Measurements from ENCODE around the gene PCNT. TPM values are rescaled to one million over a fixed set of nuclear protein-coding genes. Genes with fewer than 3 reads are reported as not detected.
A peak's percentile ranks its signal among the peaks of the same experiment; 100 is the strongest.
"Not testable (repeated sequence)": the region's sequence is repeated elsewhere in the genome, so short reads cannot be mapped to it uniquely, and the experiment has no call there.

Gene PCNT
- total and polyA plus RNA-seq, 4 experiments from 2014 or later, result 2.0 to 52.1 (median 36.1) TPM

GRCh38 chr21:46304955-46305354 lies 19.0 kb upstream of the PCNT start:
- peaks cover 0 to 3% (median 0%) of the 10 kb centered on the region in 4 donors for H3K4me1 Mint-ChIP-seq
- Histone ChIP-seq H3K27me3 (ENCODE audit: insufficient read depth, low read length) (no peaks in the 10 kb centered on the region), H3K4me1 (ENCODE audit: insufficient read depth, low read length) (no peaks in the 10 kb centered on the region), H3K36me3 (ENCODE audit: insufficient read depth, low read length) (no peaks in the 10 kb centered on the region), H3K4me3 (ENCODE audit: low read length in 2 of 2) (no peak overlapping the region), H3K27ac (ENCODE audit: low read depth, low read length) (no peak overlapping the region), H3K9me3 (ENCODE audit: control insufficient read depth in 1 of 2, low read length in 2 of 2) (no peaks in the 10 kb centered on the region)
- H3K4me3 Mint-ChIP-seq, result no peak overlapping the region
- H3K27ac Mint-ChIP-seq, result peak overlapping the region in 1 of 7 donors; percentile 70
- POLR2A ChIA-PET (ENCODE audit: partially characterized antibody), result no interaction called here
- intact Hi-C loops (cut with micrococcal nuclease), result no loop called here
- H3K27me3 Mint-ChIP-seq, result no peaks in the 10 kb centered on the region
- no peaks in the 10 kb centered on the region for H3K9me3 Mint-ChIP-seq
- CTCF ChIA-PET (ENCODE audit: partially characterized antibody), result no interaction called here
- peak in 3 of 5 donors; percentile 12 to 56 (median 43) for DNase-seq
- H3K36me3 Mint-ChIP-seq, result peaks cover 2 to 10% of the 10 kb centered on the region in 2 donors

GRCh38 chr21:46307625-46308024 lies 16.3 kb upstream of the PCNT start:
- Mint-ChIP-seq H3K4me1 (peaks cover 0 to 3% (median 0%) of the 10 kb centered on the region in 4 donors), H3K27ac (peak overlapping the region in 1 of 7 donors; percentile 42), H3K27me3 (no peaks in the 10 kb centered on the region), H3K36me3 (peaks cover 2 to 10% of the 10 kb centered on the region in 2 donors), H3K4me3 (no peak overlapping the region), H3K9me3 (no peaks in the 10 kb centered on the region)
- DNase-seq, result no peak
- no peak overlapping the region for H3K4me3 ChIP-seq (ENCODE audit: low read length in 2 of 2)
- CTCF ChIA-PET (ENCODE audit: partially characterized antibody), result no interaction called here
- intact Hi-C loops (cut with micrococcal nuclease), result no loop called here
- no peaks in the 10 kb centered on the region for H3K9me3 ChIP-seq (ENCODE audit: control insufficient read depth in 1 of 2, low read length in 2 of 2)
- no peaks in the 10 kb centered on the region for H3K36me3 ChIP-seq (ENCODE audit: insufficient read depth, low read length)
- H3K27me3 ChIP-seq (ENCODE audit: insufficient read depth, low read length), result no peaks in the 10 kb centered on the region
- no peak overlapping the region for H3K27ac ChIP-seq (ENCODE audit: low read depth, low read length)
- no peaks in the 10 kb centered on the region for H3K4me1 ChIP-seq (ENCODE audit: insufficient read depth, low read length)
- POLR2A ChIA-PET (ENCODE audit: partially characterized antibody), result no interaction called here

- ChIA-PET CTCF (ENCODE audit: partially characterized antibody) (no interaction called here), POLR2A (ENCODE audit: partially characterized antibody) (no interaction called here)
- Mint-ChIP-seq H3K4me3 (no peak overlapping the region), H3K27ac (peak overlapping the region in 1 of 7 donors; percentile 60), H3K36me3 (peaks cover 2 to 7% of the 10 kb centered on the region in 2 donors), H3K9me3 (no peaks in the 10 kb centered on the region), H3K4me1 (peaks cover 0 to 3% (median 0%) of the 10 kb centered on the region in 4 donors), H3K27me3 (no peaks in the 10 kb centered on the region)
- Histone ChIP-seq H3K27ac (ENCODE audit: low read depth, low read length) (no peak overlapping the region), H3K9me3 (ENCODE audit: control insufficient read depth in 1 of 2, low read length in 2 of 2) (no peaks in the 10 kb centered on the region), H3K36me3 (ENCODE audit: insufficient read depth, low read length) (no peaks in the 10 kb centered on the region), H3K27me3 (ENCODE audit: insufficient read depth, low read length) (no peaks in the 10 kb centered on the region), H3K4me1 (ENCODE audit: insufficient read depth, low read length) (no peaks in the 10 kb centered on the region), H3K4me3 (ENCODE audit: low read length in 2 of 2) (no peak overlapping the region)
- DNase-seq, result no peak
- intact Hi-C loops (cut with micrococcal nuclease), result no loop called here
These were observed 15.5 kb upstream of the PCNT start for GRCh38 chr21:46308431-46308830.

- H3K36me3 ChIP-seq (ENCODE audit: insufficient read depth, low read length); H3K36me3 Mint-ChIP-seq; H3K4me3 ChIP-seq (ENCODE audit: low read length in 2 of 2); DNase-seq; H3K27ac ChIP-seq (ENCODE audit: low read depth, low read length); H3K4me3 Mint-ChIP-seq; H3K27me3 ChIP-seq (ENCODE audit: insufficient read depth, low read length); intact Hi-C loops (cut with micrococcal nuclease); POLR2A ChIA-PET (ENCODE audit: partially characterized antibody); H3K4me1 Mint-ChIP-seq; H3K27me3 Mint-ChIP-seq; H3K27ac Mint-ChIP-seq; H3K9me3 Mint-ChIP-seq; H3K4me1 ChIP-seq (ENCODE audit: insufficient read depth, low read length); H3K9me3 ChIP-seq (ENCODE audit: control insufficient read depth in 1 of 2, low read length in 2 of 2): not testable (repeated sequence)
- CTCF ChIA-PET (ENCODE audit: partially characterized antibody), result interaction anchor here (1.6 kb wide), 1 partner anchor 13 kb away, joined by 3 read pairs; the partner anchor contains the start of gene C21orf58
These were observed 13.7 kb upstream of the PCNT start for GRCh38 chr21:46310260-46310659.

GRCh38 chr21:46311568-46311967 lies 12.4 kb upstream of the PCNT start:
- H3K27ac ChIP-seq (ENCODE audit: low read depth, low read length), result no peak overlapping the region
- no peaks in the 10 kb centered on the region for H3K36me3 ChIP-seq (ENCODE audit: insufficient read depth, low read length)
- Mint-ChIP-seq H3K27ac (no peak overlapping the region), H3K9me3 (no peaks in the 10 kb centered on the region), H3K36me3 (peaks cover 0 to 2% of the 10 kb centered on the region in 2 donors), H3K27me3 (no peaks in the 10 kb centered on the region), H3K4me3 (no peak overlapping the region), H3K4me1 (peaks cover 0 to 1% (median 0%) of the 10 kb centered on the region in 4 donors)
- POLR2A ChIA-PET (ENCODE audit: partially characterized antibody), result no interaction called here
- intact Hi-C loops (cut with micrococcal nuclease), result no loop called here
- DNase-seq, result no peak
- H3K4me1 ChIP-seq (ENCODE audit: insufficient read depth, low read length), result no peaks in the 10 kb centered on the region
- H3K4me3 ChIP-seq (ENCODE audit: low read length in 2 of 2), result no peak overlapping the region
- CTCF ChIA-PET (ENCODE audit: partially characterized antibody), result no interaction called here
- H3K9me3 ChIP-seq (ENCODE audit: control insufficient read depth in 1 of 2, low read length in 2 of 2), result no peaks in the 10 kb centered on the region
- H3K27me3 ChIP-seq (ENCODE audit: insufficient read depth, low read length), result no peaks in the 10 kb centered on the region

- H3K36me3 ChIP-seq (ENCODE audit: insufficient read depth, low read length), result no peaks in the 10 kb centered on the region
- CTCF ChIA-PET (ENCODE audit: partially characterized antibody), result no interaction called here
These were observed 11.0 kb upstream of the PCNT start for GRCh38 chr21:46312949-46313348.

GRCh38 chr21:46314441-46315020 lies 9.4 kb upstream of the PCNT start:
- H3K27me3 Mint-ChIP-seq, result no peaks in the 10 kb centered on the region
- POLR2A ChIA-PET (ENCODE audit: partially characterized antibody), result no interaction called here
- no peak for DNase-seq
- no peak overlapping the region for H3K27ac ChIP-seq (ENCODE audit: low read depth, low read length)
- intact Hi-C loops (cut with micrococcal nuclease), result no loop called here
- H3K4me3 ChIP-seq (ENCODE audit: low read length in 2 of 2), result no peak overlapping the region
- no peaks in the 10 kb centered on the region for H3K36me3 ChIP-seq (ENCODE audit: insufficient read depth, low read length)
- no peaks in the 10 kb centered on the region for H3K27me3 ChIP-seq (ENCODE audit: insufficient read depth, low read length)
- no peak overlapping the region for H3K27ac Mint-ChIP-seq
- H3K4me1 Mint-ChIP-seq, result no peaks in the 10 kb centered on the region
- H3K9me3 Mint-ChIP-seq, result peaks cover 0 to under 1% (median 0%) of the 10 kb centered on the region in 8 donors
- no peaks in the 10 kb centered on the region for H3K9me3 ChIP-seq (ENCODE audit: control insufficient read depth in 1 of 2, low read length in 2 of 2)
- no peaks in the 10 kb centered on the region for H3K4me1 ChIP-seq (ENCODE audit: insufficient read depth, low read length)
- no peak overlapping the region for H3K4me3 Mint-ChIP-seq
- CTCF ChIA-PET (ENCODE audit: partially characterized antibody), result no interaction called here
- no peaks in the 10 kb centered on the region for H3K36me3 Mint-ChIP-seq

More at GRCh38 chr21:46312949-46313348, 11.0 kb upstream of the PCNT start:
- Histone ChIP-seq H3K4me1 (ENCODE audit: insufficient read depth, low read length) (no peaks in the 10 kb centered on the region), H3K4me3 (ENCODE audit: low read length in 2 of 2) (no peak overlapping the region), H3K27me3 (ENCODE audit: insufficient read depth, low read length) (no peaks in the 10 kb centered on the region), H3K27ac (ENCODE audit: low read depth, low read length) (no peak overlapping the region), H3K9me3 (ENCODE audit: control insufficient read depth in 1 of 2, low read length in 2 of 2) (no peaks in the 10 kb centered on the region)
- Mint-ChIP-seq H3K36me3 (no peaks in the 10 kb centered on the region), H3K9me3 (no peaks in the 10 kb centered on the region), H3K27ac (no peak overlapping the region), H3K4me1 (no peaks in the 10 kb centered on the region), H3K4me3 (no peak overlapping the region), H3K27me3 (no peaks in the 10 kb centered on the region)
- no peak for DNase-seq
- POLR2A ChIA-PET (ENCODE audit: partially characterized antibody), result no interaction called here
- intact Hi-C loops (cut with micrococcal nuclease), result no loop called here
